Activated B cell treated with CpG ODN at 0.5 μM for 24 hours (primary cell): ENCODE data around the gene SLC17A8. TPM values are rescaled to one million over a fixed set of nuclear protein-coding genes. Genes with fewer than 3 reads are reported as not detected.

Source experiments
- ATAC-seq: fragments of 200-7000 bp; cut with Tn5 transposase; one replicate; pipeline ENCODE4 v1.10.0; 2021; ENCODE audit warnings: low read depth, mild to moderate bottlenecking, moderate library complexity
- CTCF ChIA-PET: fragments of 350-600 bp; sonication (Branson Sonifier 250); formaldehyde crosslinking; loops from one replicate; lab custom pipeline; 2021; ENCODE audit warnings: antibody characterized with exemption; lab: Charles Lee
- POLR2A ChIA-PET: fragments of 350-600 bp; sonication (Branson Sonifier 250); formaldehyde crosslinking; loops from one replicate; lab custom pipeline; 2021; ENCODE audit warnings: antibody characterized with exemption; lab: Charles Lee
- DNase-seq: peaks from one replicate; pipeline ENCODE4 v3.0.0; 2022
- H3K27ac Mint-ChIP-seq: one replicate; pipeline ENCODE4 v1.8.0; 2020; ENCODE audit warnings: mixed read lengths
- H3K27me3 Mint-ChIP-seq: one replicate; pipeline ENCODE4 v1.8.0; 2021; ENCODE audit warnings: mixed read lengths
- H3K36me3 Mint-ChIP-seq: one replicate; pipeline ENCODE4 v1.8.0; 2021; ENCODE audit warnings: low read depth, mixed read lengths
- H3K4me1 Mint-ChIP-seq: one replicate; pipeline ENCODE4 v1.8.0; 2021; ENCODE audit warnings: mixed read lengths
- H3K4me3 Mint-ChIP-seq: one replicate; pipeline ENCODE4 v1.8.0; 2020; ENCODE audit warnings: mild to moderate bottlenecking, mixed read lengths
- H3K9me3 Mint-ChIP-seq: one replicate; pipeline ENCODE4 v1.8.0; 2020; ENCODE audit warnings: mixed read lengths
- CTCF ChIP-seq: fragments of 200-600 bp; IDR thresholded peaks from one replicate; pipeline ENCODE4 v1.8.0; 2022; ENCODE audit warnings: antibody characterized with exemption, mild to moderate bottlenecking
- intact Hi-C: fragments of 100-400 bp; cut with micrococcal nuclease; formaldehyde crosslinking; loops from one replicate; pipeline ENCODE4 v1.15.1; 2024
- total RNA-seq: library from RNA; stranded (reverse); gene quantifications from 2 replicates; pipeline ENCODE4 v1.2.3, GENCODE V29; 2022

SLC17A8 gene
- total RNA-seq, 1 donor from 2014 or later, result not detected

- CTCF ChIA-PET, result no interaction called here
- Mint-ChIP-seq H3K36me3 (no peaks in the 10 kb centered on the region), H3K27me3 (peaks cover 11% of the 10 kb centered on the region), H3K27ac (no peak overlapping the region), H3K4me3 (no peak overlapping the region), H3K4me1 (no peaks in the 10 kb centered on the region), H3K9me3 (no peaks in the 10 kb centered on the region)
- POLR2A ChIA-PET, result no interaction called here
- no peak for ATAC-seq
- intact Hi-C loops, result no loop called here
- no peak for DNase-seq
- no peak for TF ChIP-seq CTCF
Measured at GRCh38 chr12:100365411-100365810, 8.5 kb downstream of the SLC17A8 start.

- POLR2A ChIA-PET, result no interaction called here
- no peak for DNase-seq
Measured at GRCh38 chr12:100368066-100368465, 11.2 kb downstream of the SLC17A8 start.

GRCh38 chr12:100371146-100371545 lies 14.3 kb downstream of the SLC17A8 start:
- intact Hi-C loops, result no loop called here
- CTCF ChIA-PET, result no interaction called here
- no peak for TF ChIP-seq CTCF
- DNase-seq (no peak), ATAC-seq (no peak)
- POLR2A ChIA-PET, result no interaction called here
- H3K36me3 Mint-ChIP-seq, result no peaks in the 10 kb centered on the region
- no peaks in the 10 kb centered on the region for H3K9me3 Mint-ChIP-seq
- peaks cover 18% of the 10 kb centered on the region for H3K27me3 Mint-ChIP-seq
- no peak overlapping the region for H3K27ac Mint-ChIP-seq
- H3K4me1 Mint-ChIP-seq, result no peaks in the 10 kb centered on the region
- no peak overlapping the region for H3K4me3 Mint-ChIP-seq

More at GRCh38 chr12:100368066-100368465, 11.2 kb downstream of the SLC17A8 start:
- H3K9me3 Mint-ChIP-seq, result no peaks in the 10 kb centered on the region
- intact Hi-C loops, result no loop called here
- no peak overlapping the region for H3K4me3 Mint-ChIP-seq
- H3K4me1 Mint-ChIP-seq, result no peaks in the 10 kb centered on the region
- H3K36me3 Mint-ChIP-seq, result no peaks in the 10 kb centered on the region
- CTCF ChIA-PET, result no interaction called here
- H3K27me3 Mint-ChIP-seq, result peaks cover 13% of the 10 kb centered on the region
- no peak for ATAC-seq
- no peak overlapping the region for H3K27ac Mint-ChIP-seq
- TF ChIP-seq CTCF, result no peak

GRCh38 chr12:100372853-100373640 lies 16.2 kb downstream of the SLC17A8 start:
- no peaks in the 10 kb centered on the region for H3K36me3 Mint-ChIP-seq
- no peaks in the 10 kb centered on the region for H3K9me3 Mint-ChIP-seq
- CTCF ChIA-PET, result no interaction called here
- DNase-seq (no peak), ATAC-seq (no peak)
- H3K27ac Mint-ChIP-seq, result no peak overlapping the region
- no peak for TF ChIP-seq CTCF
- POLR2A ChIA-PET, result no interaction called here
- no peaks in the 10 kb centered on the region for H3K4me1 Mint-ChIP-seq
- peaks cover 18% of the 10 kb centered on the region for H3K27me3 Mint-ChIP-seq
- intact Hi-C loops, result no loop called here
- H3K4me3 Mint-ChIP-seq, result no peak overlapping the region

GRCh38 chr12:100375038-100375735 lies 18.3 kb downstream of the SLC17A8 start:
- intact Hi-C loops, result no loop called here
- ATAC-seq, result no peak
- H3K4me1 Mint-ChIP-seq, result no peaks in the 10 kb centered on the region
- H3K27ac Mint-ChIP-seq, result no peak overlapping the region
- no peaks in the 10 kb centered on the region for H3K9me3 Mint-ChIP-seq
- H3K36me3 Mint-ChIP-seq, result no peaks in the 10 kb centered on the region
- CTCF ChIA-PET, result no interaction called here
- POLR2A ChIA-PET, result no interaction called here
- peaks cover 12% of the 10 kb centered on the region for H3K27me3 Mint-ChIP-seq
- no peak overlapping the region for H3K4me3 Mint-ChIP-seq
- DNase-seq, result no peak
- no peak for TF ChIP-seq CTCF
